T-helper 17 cell (primary cell): Measurements from ENCODE around the gene SDHA. TPM values are rescaled to one million over a fixed set of nuclear protein-coding genes. Genes with fewer than 3 reads are reported as not detected.
A peak's percentile ranks its signal among the peaks of the same experiment; 100 is the strongest.
"Not testable (repeated sequence)": the region's sequence is repeated elsewhere in the genome, so short reads cannot be mapped to it uniquely, and the experiment has no call there.

ENCODE experiments used
- ATAC-seq: fragments of 150-1000 bp; cut with Tn5 transposase; 2 replicates; pipeline ENCODE4 v1.10.0; 2021; ENCODE audit warnings: mild to moderate bottlenecking, moderate library complexity
- DNase-seq, 3 donors: peaks; one replicate each; pipeline versions ENCODE4 v3.0.0 to v3.0.0-alpha.2; 2020 to 2021
- H3K9me3 ChIP-seq: one replicate; pipeline ENCODE4 v1.7.0; 2013; ENCODE audit warnings: low read length, mild to moderate bottlenecking; ENCODE audit not compliant: control insufficient read depth, poor library complexity, severe bottlenecking
- H3K27ac Mint-ChIP-seq: one replicate; pipeline ENCODE4 v1.8.0; 2022; ENCODE audit warnings: mild to moderate bottlenecking, moderate library complexity, mixed read lengths
- H3K27me3 Mint-ChIP-seq: one replicate; pipeline ENCODE4 v1.8.0; 2022; ENCODE audit warnings: mixed read lengths
- H3K36me3 Mint-ChIP-seq: one replicate; pipeline ENCODE4 v1.8.0; 2022; ENCODE audit warnings: low read depth, mixed read lengths
- H3K4me1 Mint-ChIP-seq: one replicate; pipeline ENCODE4 v1.8.0; 2022; ENCODE audit warnings: mild to moderate bottlenecking, mixed read lengths
- H3K4me3 Mint-ChIP-seq: one replicate; pipeline ENCODE4 v1.8.0; 2022; ENCODE audit warnings: mild to moderate bottlenecking, moderate library complexity, mixed read lengths
- total RNA-seq, 4 donors: library from RNA in 2 of 4; stranded (reverse) in 2 of 4; gene quantifications; one replicate each; pipeline ENCODE4 v1.2.3 and lab custom pipeline; 2022 to 2026

SDHA gene
- total RNA-seq, 2 donors from 2014 or later = 170 to 171 TPM

DNA sequence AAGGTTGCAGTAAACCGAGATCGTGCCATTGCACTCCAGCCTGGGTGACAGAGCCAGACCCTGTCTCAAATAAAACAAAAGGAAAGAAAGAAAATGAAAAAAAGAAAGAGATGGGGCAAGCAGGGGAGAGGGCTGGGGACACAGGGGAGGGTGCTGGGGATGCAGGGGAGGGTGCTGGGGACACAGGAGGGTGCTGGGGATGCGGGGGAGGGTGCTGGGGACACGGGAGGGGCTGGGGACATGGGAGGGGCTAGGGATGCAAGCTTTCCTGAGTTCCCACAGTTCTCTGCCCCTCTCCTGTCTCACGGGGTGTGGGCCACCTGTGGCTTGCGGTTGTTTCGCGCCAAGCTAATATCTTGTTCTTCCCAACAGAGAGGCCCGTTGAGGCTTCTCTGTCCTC, 60.5 kb downstream of the SDHA start:
- peaks cover 3% of the 10 kb centered on the region for H3K36me3 Mint-ChIP-seq
- ATAC-seq (no peak), DNase-seq (no peak)
- H3K4me3 Mint-ChIP-seq = no peak overlapping the region
- peaks cover 43% of the 10 kb centered on the region for H3K4me1 Mint-ChIP-seq
- H3K27ac Mint-ChIP-seq = no peak overlapping the region
- H3K9me3 ChIP-seq = no peaks in the 10 kb centered on the region
- H3K27me3 Mint-ChIP-seq = no peaks in the 10 kb centered on the region

DNA sequence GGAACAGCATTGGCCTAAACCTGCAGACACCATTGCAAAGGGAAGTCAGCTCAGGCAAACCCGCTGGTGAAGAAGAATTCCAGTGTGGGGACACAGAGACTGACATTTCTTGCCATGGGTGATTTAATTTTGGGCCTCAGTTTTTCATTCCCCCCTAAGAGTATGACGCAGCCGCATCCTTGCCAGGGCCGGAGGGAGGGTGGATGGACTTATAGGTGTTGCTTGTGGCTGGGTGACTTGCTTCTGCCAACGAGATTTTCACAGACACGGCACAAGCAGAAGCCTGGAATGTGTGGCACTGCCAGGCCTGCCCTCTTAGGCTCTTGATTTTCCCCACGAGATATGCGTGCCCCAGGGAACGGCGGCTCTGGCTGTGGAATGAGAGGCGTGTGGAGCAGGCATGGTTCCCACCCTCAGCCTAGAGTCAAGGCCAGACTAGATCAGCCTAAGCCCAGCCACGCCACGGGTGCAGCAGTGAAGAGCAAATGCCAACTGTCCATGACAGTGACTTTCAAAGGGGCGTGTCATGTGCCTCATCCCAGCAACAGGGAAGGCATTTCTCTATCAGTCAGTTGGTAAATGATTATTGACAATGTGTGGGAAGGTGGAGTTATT, 61.0 kb downstream of the SDHA start:
- ATAC-seq, H3K27ac Mint-ChIP-seq, H3K27me3 Mint-ChIP-seq, DNase-seq, H3K36me3 Mint-ChIP-seq, H3K4me3 Mint-ChIP-seq, H3K9me3 ChIP-seq: not testable (repeated sequence)
- peaks cover 46% of the 10 kb centered on the region for H3K4me1 Mint-ChIP-seq

DNA sequence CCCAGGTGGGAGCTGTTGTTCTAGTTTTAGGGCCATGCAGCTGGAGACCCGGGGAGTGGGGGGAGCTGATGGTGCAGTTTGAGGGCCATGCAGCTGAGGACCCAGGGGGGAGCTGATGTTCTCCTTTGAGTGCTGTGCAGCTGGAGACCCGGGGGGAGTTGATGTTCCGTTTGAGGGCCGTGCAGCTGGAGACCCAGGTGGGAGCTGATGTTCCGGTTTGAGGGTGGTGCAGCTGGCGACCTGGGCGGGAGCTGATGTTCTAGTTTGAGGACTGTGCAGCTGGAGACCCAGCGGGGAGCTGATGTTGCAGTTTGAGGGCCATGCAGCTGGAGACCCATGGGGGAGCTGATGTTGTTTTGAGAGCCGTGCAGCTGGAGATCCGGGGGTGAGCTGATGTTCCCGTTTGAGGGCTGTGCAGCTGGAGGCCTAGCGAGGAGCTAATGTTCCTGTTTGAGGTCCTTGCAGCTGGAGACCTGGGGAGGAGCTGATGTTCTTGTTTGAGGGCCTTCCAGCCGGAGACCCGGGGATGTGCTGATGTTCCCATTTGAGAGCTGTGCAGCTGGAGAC, 68.0 kb downstream of the SDHA start:
- peak overlapping the region; percentile 85 for H3K27ac Mint-ChIP-seq
- H3K4me1 Mint-ChIP-seq = peaks cover 45% of the 10 kb centered on the region
- ATAC-seq = no peak
- no peak for DNase-seq
- H3K27me3 Mint-ChIP-seq = no peaks in the 10 kb centered on the region
- no peak overlapping the region for H3K4me3 Mint-ChIP-seq
- peaks cover 8% of the 10 kb centered on the region for H3K36me3 Mint-ChIP-seq
- no peaks in the 10 kb centered on the region for H3K9me3 ChIP-seq

DNA sequence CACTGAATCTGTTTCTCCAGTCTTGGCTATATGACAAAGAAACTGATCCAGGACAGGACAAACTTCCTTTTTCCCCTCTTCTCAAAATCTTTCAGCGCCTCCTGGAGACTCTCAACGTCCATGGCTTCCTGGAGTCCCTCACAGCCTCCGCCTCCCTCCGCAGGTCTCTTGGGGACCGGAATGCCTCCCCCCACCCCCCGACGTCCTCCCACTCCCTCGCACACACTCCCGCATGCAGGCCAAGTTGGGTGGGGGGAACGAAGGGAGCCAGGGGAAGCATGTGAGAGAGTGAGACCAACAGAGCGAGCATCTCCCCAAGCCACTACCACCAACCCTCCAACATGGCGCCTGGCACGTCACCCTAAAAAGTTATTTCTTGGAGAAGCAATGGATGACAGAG, 72.1 kb downstream of the SDHA start:
- not testable (repeated sequence) for ATAC-seq, H3K36me3 Mint-ChIP-seq, H3K27ac Mint-ChIP-seq, DNase-seq, H3K27me3 Mint-ChIP-seq, H3K9me3 ChIP-seq, H3K4me3 Mint-ChIP-seq
- H3K4me1 Mint-ChIP-seq = peaks cover 21% of the 10 kb centered on the region

DNA sequence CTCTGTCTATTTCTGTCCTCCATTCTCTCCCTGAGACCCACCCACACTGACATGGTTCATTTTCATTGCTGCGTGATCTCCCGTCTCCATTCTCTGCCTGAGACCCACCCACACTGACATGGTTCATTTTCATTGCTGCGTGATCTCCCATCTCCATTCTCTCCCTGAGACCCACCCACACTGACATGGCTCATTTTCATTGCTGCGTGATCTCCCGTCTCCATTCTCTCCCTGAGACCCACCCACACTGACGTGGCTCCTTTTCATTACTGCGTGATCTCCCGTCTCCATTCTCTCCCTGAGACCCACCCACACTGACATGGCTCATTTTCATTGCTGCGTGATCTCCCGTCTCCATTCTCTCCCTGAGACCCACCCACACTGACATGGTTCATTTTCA, 73.2 kb downstream of the SDHA start:
- not testable (repeated sequence) for DNase-seq, H3K9me3 ChIP-seq, ATAC-seq, H3K27me3 Mint-ChIP-seq, H3K4me3 Mint-ChIP-seq, H3K36me3 Mint-ChIP-seq
- Mint-ChIP-seq H3K27ac (peak overlapping the region; percentile 43), H3K4me1 (peaks cover 24% of the 10 kb centered on the region)

DNA sequence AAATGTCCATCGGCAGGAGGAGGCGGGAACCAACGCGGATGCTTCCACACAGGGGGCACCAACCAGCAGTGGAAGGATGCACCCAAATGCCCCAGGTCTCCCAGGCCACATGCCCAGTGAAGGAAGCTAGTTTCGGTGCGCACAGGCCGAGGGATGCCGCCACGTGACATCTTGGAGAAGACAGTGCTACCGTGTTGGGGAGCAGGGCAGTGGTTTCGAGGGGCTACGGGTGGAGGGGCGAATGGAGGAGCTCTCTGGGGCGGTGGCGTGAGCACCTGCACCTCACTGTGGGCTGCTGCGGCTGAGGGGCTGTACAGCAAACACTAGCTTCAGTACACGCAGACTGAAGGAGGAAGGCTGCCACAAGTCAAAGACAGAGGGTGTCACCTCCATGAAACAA, 76.7 kb downstream of the SDHA start:
- H3K27ac Mint-ChIP-seq, DNase-seq, ATAC-seq: not testable (repeated sequence)

DNA sequence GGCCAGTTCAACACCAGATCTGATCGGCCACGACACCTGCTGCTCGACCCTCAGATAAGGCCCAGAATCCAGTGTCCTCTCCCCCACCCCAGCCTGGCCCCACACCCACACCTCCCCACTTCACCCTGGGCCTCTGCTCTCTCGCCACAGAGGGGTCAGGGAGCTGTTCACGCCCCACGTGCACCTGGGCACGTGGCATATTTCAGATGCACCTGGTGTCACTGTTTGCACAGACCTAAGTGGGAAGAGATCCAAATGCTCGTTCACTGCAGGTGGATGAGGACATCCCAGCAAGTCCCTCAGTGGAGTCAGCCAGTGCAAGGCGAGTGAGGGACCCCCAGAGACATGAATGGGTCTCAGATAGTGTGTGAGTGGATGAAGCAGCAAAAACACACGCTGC, 78.1 kb downstream of the SDHA start:
- not testable (repeated sequence) for H3K36me3 Mint-ChIP-seq, ATAC-seq, DNase-seq, H3K9me3 ChIP-seq, H3K27me3 Mint-ChIP-seq, H3K27ac Mint-ChIP-seq
- peak overlapping the region; percentile 62 for H3K4me3 Mint-ChIP-seq
- peaks cover 32% of the 10 kb centered on the region for H3K4me1 Mint-ChIP-seq

More for the DNA sequence above, 76.7 kb downstream of the SDHA start:
- Mint-ChIP-seq H3K4me1 (peaks cover 29% of the 10 kb centered on the region), H3K4me3 (peak overlapping the region; percentile 9)
- not testable (repeated sequence) for H3K27me3 Mint-ChIP-seq, H3K36me3 Mint-ChIP-seq, H3K9me3 ChIP-seq

DNA sequence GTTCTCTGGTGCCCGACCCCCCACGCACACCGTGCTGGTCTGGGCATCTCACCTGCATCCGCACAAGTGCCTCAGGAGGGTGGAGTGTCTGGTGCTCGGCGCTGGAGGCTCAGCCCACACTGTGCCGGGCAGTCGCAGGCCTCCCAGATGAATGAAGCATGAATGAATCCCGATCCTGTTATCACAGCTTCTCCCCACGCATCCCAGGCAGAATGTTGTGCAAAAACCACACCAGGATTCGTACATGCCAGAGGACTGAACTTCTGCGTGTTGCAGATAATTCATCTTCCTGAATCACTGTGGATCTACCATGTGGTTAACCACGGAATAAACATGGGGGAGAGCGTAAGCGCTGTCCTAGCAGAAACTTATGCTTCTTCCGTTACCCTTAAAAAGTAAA, 78.8 kb downstream of the SDHA start:
- not testable (repeated sequence) for H3K9me3 ChIP-seq, H3K36me3 Mint-ChIP-seq, DNase-seq, H3K27me3 Mint-ChIP-seq
- H3K27ac Mint-ChIP-seq = peak overlapping the region; percentile 51
- peaks cover 30% of the 10 kb centered on the region for H3K4me1 Mint-ChIP-seq
- peak; percentile 87 for ATAC-seq
- peak overlapping the region; percentile 62 for H3K4me3 Mint-ChIP-seq

DNA sequence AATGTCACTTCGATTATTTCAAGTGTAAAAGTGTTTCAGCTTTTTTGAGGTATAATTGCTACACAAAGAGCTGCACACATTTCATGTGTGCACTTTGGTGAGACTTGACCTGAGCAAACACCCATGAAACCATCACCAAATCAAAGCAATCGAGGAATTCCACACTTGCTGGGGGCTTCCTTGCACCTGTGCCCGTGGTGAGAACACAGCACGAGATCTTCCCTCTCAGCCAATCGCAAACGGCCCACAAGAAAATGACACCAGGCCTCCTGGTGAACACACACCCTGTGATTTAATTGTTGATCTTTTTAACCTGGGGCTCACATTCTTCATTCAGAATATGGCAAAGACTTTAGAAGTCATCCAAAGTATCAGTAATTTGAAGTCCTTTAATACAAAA, 79.3 kb downstream of the SDHA start:
- H3K27ac Mint-ChIP-seq = peak overlapping the region; percentile 51
- H3K4me3 Mint-ChIP-seq = peak overlapping the region; percentile 62
- H3K36me3 Mint-ChIP-seq, DNase-seq, H3K27me3 Mint-ChIP-seq, H3K9me3 ChIP-seq, ATAC-seq: not testable (repeated sequence)
- H3K4me1 Mint-ChIP-seq = peaks cover 33% of the 10 kb centered on the region

DNA sequence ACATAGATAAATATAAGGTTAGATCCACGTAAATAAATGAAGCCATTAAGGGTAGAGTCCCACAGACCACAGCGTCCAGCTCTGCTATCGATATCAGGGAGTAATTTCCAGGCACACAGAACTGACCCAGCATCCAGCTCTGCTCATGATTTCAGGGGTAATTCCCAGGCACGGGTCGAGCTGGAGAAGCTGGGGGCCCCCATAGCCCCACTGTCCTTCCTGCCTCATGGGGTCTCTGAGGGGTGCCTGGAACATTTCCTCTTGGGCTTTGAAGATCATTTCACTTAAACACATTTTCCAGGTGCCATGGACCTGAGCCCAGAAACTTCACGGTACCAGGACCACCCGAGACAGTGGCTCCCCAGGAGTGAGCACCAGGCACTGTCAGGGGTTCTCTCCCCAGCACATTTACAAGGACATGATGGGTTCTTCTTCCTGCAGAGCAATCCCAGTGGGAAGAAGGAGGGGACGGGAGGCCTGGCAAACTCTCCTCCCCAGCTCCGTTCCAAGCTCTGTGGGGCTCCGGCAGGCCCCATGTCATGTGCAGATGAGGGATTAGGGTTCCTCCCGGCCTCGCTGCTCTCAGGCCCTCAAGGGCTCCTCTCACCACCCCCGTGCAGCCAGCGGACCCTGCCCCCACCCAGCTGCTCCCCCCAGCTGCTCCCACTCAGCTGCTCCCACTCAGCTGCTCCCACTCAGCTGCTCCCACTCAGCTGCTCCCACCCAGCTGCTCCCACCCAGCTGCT, 80.0 kb downstream of the SDHA start:
- DNase-seq = not testable (repeated sequence)

DNA sequence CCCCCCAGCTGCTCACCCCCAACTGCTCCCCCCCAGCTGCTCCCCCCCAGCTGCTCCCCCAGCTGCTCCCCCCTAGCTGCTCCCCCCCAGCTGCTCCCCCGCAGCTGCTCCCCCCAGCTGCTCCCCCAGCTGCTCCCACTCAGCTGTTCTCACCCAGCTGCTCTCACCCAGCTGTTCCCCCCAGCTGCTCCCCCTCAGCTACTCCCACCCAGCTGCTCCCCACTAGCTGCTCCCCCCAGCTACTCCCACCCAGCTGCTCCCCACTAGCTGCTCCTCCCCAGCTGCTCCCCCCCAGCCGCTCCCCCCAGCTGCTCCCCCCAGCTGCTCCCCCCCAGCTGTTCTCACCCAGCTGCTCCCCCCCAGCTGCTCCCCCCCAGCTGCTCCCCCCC, 80.6 kb downstream of the SDHA start:
- no peak overlapping the region for H3K4me3 Mint-ChIP-seq
- peaks cover 28% of the 10 kb centered on the region for H3K4me1 Mint-ChIP-seq
- ATAC-seq (no peak), DNase-seq (no peak)
- H3K9me3 ChIP-seq = no peaks in the 10 kb centered on the region
- no peaks in the 10 kb centered on the region for H3K36me3 Mint-ChIP-seq
- H3K27ac Mint-ChIP-seq = no peak overlapping the region
- no peaks in the 10 kb centered on the region for H3K27me3 Mint-ChIP-seq

More for the DNA sequence above, 80.0 kb downstream of the SDHA start:
- not testable (repeated sequence) for H3K9me3 ChIP-seq, ATAC-seq, H3K27me3 Mint-ChIP-seq, H3K4me3 Mint-ChIP-seq, H3K36me3 Mint-ChIP-seq
- Mint-ChIP-seq H3K27ac (peak overlapping the region; percentile 51), H3K4me1 (peaks cover 28% of the 10 kb centered on the region)

DNA sequence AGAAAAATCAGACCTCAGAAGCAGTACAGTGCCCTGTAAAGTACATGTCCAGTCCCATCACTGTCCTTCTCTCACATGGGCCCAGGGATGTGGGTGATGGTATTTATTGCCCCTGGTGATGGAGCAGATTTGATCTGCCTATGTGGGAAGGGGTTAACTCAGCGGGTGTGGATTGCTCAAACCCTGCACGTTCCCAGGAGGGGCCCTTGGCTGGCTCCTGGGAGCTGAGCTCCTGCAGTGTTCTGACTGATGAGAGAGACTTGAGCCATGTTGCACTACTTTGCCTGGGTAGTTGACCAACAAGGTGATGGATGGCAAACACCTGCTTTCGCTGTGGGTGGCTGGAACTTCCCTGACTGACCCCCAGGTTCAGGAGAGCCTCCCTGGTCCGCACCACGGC, 81.8 kb downstream of the SDHA start:
- peaks cover 28% of the 10 kb centered on the region for H3K4me1 Mint-ChIP-seq
- ATAC-seq, DNase-seq, H3K36me3 Mint-ChIP-seq, H3K4me3 Mint-ChIP-seq, H3K27me3 Mint-ChIP-seq, H3K9me3 ChIP-seq, H3K27ac Mint-ChIP-seq: not testable (repeated sequence)

DNA sequence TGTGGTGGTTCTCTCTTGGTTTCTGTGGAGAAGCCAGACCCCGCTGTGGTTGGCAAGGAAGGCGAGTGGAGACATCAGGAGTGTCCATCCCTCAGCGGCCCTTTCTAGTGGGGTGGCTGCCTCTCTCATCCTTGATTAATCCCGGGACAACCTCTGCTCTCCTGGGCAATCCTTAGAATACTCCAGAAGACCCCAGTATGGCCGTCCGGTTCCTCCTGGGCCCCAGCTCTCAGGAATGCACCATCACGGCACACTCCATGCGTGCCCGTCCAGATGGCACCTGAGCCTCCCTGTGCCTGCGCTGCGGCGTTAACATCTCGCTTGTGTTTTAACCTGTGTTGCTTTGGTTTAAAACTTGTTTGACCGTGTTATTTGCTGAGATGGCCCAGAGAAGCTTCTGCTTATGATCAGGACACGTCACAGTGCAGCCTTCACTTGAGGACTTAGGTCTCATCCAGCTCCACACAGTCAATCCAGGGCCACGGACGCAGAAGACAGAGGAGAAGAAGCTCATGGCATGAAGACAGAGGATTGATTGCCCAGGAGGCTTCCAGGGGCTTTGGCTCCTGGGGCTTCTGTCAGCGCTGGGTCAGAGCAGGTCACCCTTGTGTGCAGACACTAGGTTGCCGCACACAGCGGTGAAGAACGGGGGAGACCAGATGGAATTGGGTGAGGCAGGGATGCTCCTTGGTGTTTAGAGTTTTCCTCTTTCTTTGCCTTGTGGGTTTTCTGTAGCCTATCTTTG, 82.7 kb downstream of the SDHA start:
- not testable (repeated sequence) for DNase-seq, H3K27me3 Mint-ChIP-seq, H3K9me3 ChIP-seq, H3K27ac Mint-ChIP-seq, H3K36me3 Mint-ChIP-seq, H3K4me3 Mint-ChIP-seq, ATAC-seq
- H3K4me1 Mint-ChIP-seq = peaks cover 28% of the 10 kb centered on the region
